ENCODE measurements around the gene DUSP22. TPM values are rescaled to one million over a fixed set of nuclear protein-coding genes. Genes with fewer than 3 reads are reported as not detected.
"Not testable (repeated sequence)": the region's sequence is repeated elsewhere in the genome, so short reads cannot be mapped to it uniquely, and the experiment has no call there.

Gene DUSP22
- total RNA-seq, 1 experiment from 2014 or later = 25.0 TPM

DNA sequence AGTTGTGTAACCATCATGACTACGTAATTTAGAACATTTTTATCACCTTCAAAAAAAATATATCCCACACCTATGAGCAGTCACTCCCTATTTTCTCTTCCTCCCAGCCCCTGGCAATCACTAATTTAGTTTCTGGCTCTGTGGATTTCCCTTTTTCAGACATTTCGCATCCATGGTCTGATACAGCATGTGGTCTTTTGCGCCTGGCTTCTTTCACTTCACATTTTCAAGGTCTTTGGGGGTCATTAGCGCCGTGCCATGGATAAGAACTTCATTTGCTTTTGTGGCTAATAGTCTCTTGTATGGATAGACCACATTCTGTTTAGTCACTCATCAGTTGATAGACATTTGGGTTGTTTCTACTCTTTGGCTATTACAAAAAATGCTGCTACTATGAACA, 44.9 kb upstream of the DUSP22 start:
- H3K27me3 Mint-ChIP-seq (ENCODE audit: low read depth) = peaks cover 11% of the 10 kb centered on the region
- WGBS (ENCODE audit: extremely low coverage, insufficient read length, low lambda C conversion rate) = no CpG with 5 or more reads among the region's 5 CpGs
- no peak overlapping the region for H3K27ac Mint-ChIP-seq

DNA sequence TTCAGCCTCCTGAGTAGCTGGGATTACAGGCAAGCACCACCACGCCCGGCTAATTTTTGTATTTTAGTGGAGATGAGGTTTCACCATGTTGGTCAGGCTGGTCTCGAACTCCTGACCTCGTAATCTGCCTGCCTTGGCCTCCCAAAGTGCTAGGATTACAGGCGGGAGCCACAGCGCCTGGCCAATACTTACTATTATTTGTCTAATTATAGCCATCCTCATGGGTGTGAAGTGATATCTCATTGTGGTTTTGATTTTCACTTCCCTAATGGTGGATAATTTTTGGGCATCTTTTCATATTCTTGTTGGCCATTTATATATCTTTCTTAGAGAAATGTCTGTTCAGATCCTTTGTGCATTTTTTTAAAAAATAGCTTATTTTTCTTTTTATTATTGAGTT, 44.2 kb upstream of the DUSP22 start:
- H3K23ac ChIP-seq (ENCODE audit: insufficient read length, low read depth, low read length); H3K4me3 Mint-ChIP-seq; H3K9ac ChIP-seq (ENCODE audit: extremely low read depth, insufficient read length, low read length); H3K9me3 ChIP-seq (ENCODE audit: control insufficient read depth, low read depth, low read length); H3K79me2 ChIP-seq (ENCODE audit: insufficient read depth, low read length); H3K36me3 Mint-ChIP-seq (ENCODE audit: insufficient read depth in 1 of 3, low read depth in 3 of 3); H3K79me1 ChIP-seq (ENCODE audit: insufficient read depth, low read depth, low read length, poor library complexity, severe bottlenecking); H2BK15ac ChIP-seq (ENCODE audit: low read depth, low read length); DNase-seq; H3K27ac ChIP-seq (ENCODE audit: insufficient read length, low read depth, low read length); H3K23me2 ChIP-seq (ENCODE audit: insufficient read length, low read depth, low read length, poor library complexity, severe bottlenecking); H4K20me1 ChIP-seq (ENCODE audit: control insufficient read depth, insufficient read depth, insufficient read length); H3K14ac ChIP-seq (ENCODE audit: insufficient read depth, low read length); H3K27ac Mint-ChIP-seq; H3K4me2 ChIP-seq (ENCODE audit: insufficient read depth, insufficient read length, low read length); H4K8ac ChIP-seq (replicated peaks; ENCODE audit: insufficient read length, low read depth, low read length); H3T11ph ChIP-seq (ENCODE audit: low read length); H2BK5ac ChIP-seq (ENCODE audit: insufficient read length, low read length); H2BK120ac ChIP-seq (ENCODE audit: low read depth, low read length, poor library complexity, severe bottlenecking); H2AFZ ChIP-seq (ENCODE audit: low read length); H3K4me1 Mint-ChIP-seq; H4K5ac ChIP-seq (ENCODE audit: insufficient read length, low read depth, low read length); H3K27me3 ChIP-seq (ENCODE audit: insufficient read depth, low read length); H2BK12ac ChIP-seq (ENCODE audit: insufficient read length, low read depth, low read length); H3K4me1 ChIP-seq (ENCODE audit: insufficient read depth, low read length); H2BK20ac ChIP-seq (ENCODE audit: low read depth, low read length, poor library complexity, severe bottlenecking); H2AK5ac ChIP-seq (ENCODE audit: insufficient read length, low read length); H3K56ac ChIP-seq (ENCODE audit: insufficient read length, low read depth, low read length); H3K9me3 Mint-ChIP-seq; H3K4ac ChIP-seq (ENCODE audit: low read depth, low read length); H4K91ac ChIP-seq (ENCODE audit: insufficient read length, low read depth, low read length); H3K18ac ChIP-seq (ENCODE audit: insufficient read length, low read depth, low read length): not testable (repeated sequence)
- H3K27me3 Mint-ChIP-seq (ENCODE audit: low read depth) = peaks cover 11% of the 10 kb centered on the region
- no CpG with 5 or more reads among the region's 6 CpGs for WGBS (ENCODE audit: extremely low coverage, insufficient read length, low lambda C conversion rate)

More for the DNA sequence above, 44.9 kb upstream of the DUSP22 start:
- no peaks in the 10 kb centered on the region for H3K4me1 Mint-ChIP-seq
- H3K18ac ChIP-seq (ENCODE audit: insufficient read length, low read depth, low read length) = no peak overlapping the region
- no peaks in the 10 kb centered on the region for H3K9me3 ChIP-seq (ENCODE audit: control insufficient read depth, low read depth, low read length)
- no peak overlapping the region for H3K4me3 Mint-ChIP-seq
- H3K79me2 ChIP-seq (ENCODE audit: insufficient read depth, low read length) = no peaks in the 10 kb centered on the region
- H3K79me1 ChIP-seq (ENCODE audit: insufficient read depth, low read depth, low read length, poor library complexity, severe bottlenecking) = no peaks in the 10 kb centered on the region
- H4K5ac ChIP-seq (ENCODE audit: insufficient read length, low read depth, low read length) = no peak overlapping the region
- H3K14ac ChIP-seq (ENCODE audit: insufficient read depth, low read length) = no peak overlapping the region
- no peaks in the 10 kb centered on the region for H3K4me1 ChIP-seq (ENCODE audit: insufficient read depth, low read length)
- H3K36me3 Mint-ChIP-seq (ENCODE audit: insufficient read depth in 1 of 3, low read depth in 3 of 3) = no peaks in the 10 kb centered on the region
- no peak overlapping the region for H2BK15ac ChIP-seq (ENCODE audit: low read depth, low read length)
- no peak overlapping the region for H2AK5ac ChIP-seq (ENCODE audit: insufficient read length, low read length)
- no peaks in the 10 kb centered on the region for H3K23me2 ChIP-seq (ENCODE audit: insufficient read length, low read depth, low read length, poor library complexity, severe bottlenecking)
- no peaks in the 10 kb centered on the region for H4K20me1 ChIP-seq (ENCODE audit: control insufficient read depth, insufficient read depth, insufficient read length)
- DNase-seq = no peak
- no peak overlapping the region for H2BK5ac ChIP-seq (ENCODE audit: insufficient read length, low read length)
- H2BK20ac ChIP-seq (ENCODE audit: low read depth, low read length, poor library complexity, severe bottlenecking) = no peak overlapping the region
- no peak overlapping the region for H3K9ac ChIP-seq (ENCODE audit: extremely low read depth, insufficient read length, low read length)
- H3K4ac ChIP-seq (ENCODE audit: low read depth, low read length) = no peak overlapping the region
- no peak overlapping the region for H2BK120ac ChIP-seq (ENCODE audit: low read depth, low read length, poor library complexity, severe bottlenecking)
- no peak overlapping the region for H3T11ph ChIP-seq (ENCODE audit: low read length)
- H3K23ac ChIP-seq (ENCODE audit: insufficient read length, low read depth, low read length) = no peak overlapping the region
- H3K27me3 ChIP-seq (ENCODE audit: insufficient read depth, low read length) = no peaks in the 10 kb centered on the region
- H4K8ac ChIP-seq (replicated peaks; ENCODE audit: insufficient read length, low read depth, low read length) = no peak overlapping the region
- no peak overlapping the region for H3K56ac ChIP-seq (ENCODE audit: insufficient read length, low read depth, low read length)
- H3K9me3 Mint-ChIP-seq = no peaks in the 10 kb centered on the region; a peak in 1 of 5 replicates
- no peak overlapping the region for H2BK12ac ChIP-seq (ENCODE audit: insufficient read length, low read depth, low read length)
- H4K91ac ChIP-seq (ENCODE audit: insufficient read length, low read depth, low read length) = no peak overlapping the region
- no peak overlapping the region for H3K27ac ChIP-seq (ENCODE audit: insufficient read length, low read depth, low read length)
- H2AFZ ChIP-seq (ENCODE audit: low read length) = no peak overlapping the region
- TF ChIP-seq, protein P1, sequence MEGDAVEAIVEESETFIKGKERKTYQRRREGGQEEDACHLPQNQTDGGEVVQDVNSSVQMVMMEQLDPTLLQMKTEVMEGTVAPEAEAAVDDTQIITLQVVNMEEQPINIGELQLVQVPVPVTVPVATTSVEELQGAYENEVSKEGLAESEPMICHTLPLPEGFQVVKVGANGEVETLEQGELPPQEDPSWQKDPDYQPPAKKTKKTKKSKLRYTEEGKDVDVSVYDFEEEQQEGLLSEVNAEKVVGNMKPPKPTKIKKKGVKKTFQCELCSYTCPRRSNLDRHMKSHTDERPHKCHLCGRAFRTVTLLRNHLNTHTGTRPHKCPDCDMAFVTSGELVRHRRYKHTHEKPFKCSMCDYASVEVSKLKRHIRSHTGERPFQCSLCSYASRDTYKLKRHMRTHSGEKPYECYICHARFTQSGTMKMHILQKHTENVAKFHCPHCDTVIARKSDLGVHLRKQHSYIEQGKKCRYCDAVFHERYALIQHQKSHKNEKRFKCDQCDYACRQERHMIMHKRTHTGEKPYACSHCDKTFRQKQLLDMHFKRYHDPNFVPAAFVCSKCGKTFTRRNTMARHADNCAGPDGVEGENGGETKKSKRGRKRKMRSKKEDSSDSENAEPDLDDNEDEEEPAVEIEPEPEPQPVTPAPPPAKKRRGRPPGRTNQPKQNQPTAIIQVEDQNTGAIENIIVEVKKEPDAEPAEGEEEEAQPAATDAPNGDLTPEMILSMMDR (conservative IDR thresholded peaks at IDR 0.05) = no peak
- no peak overlapping the region for H3K4me2 ChIP-seq (ENCODE audit: insufficient read depth, insufficient read length, low read length)

Data from H9 (cell line).